ENCODE results near the gene SYT11.

Gene SYT11

DNA sequence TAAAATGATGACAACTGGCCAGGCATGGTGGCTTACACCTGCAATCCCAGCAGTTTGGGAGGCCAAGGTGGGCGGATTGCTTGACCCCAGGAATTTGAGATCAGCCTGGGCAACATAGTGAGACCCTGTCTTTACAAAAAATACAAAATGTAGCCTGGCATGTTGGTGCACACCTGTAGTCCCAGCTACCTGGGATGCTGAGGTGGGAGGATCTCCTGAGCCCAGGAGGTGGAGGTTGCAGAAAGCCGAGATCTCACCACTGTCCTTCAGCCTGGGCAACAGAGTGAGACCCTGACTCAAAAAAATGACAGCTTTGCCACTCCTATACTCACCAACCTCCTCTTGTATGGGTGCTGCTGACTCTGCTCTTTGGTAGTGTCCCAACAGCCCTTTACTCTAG lies 18.6 kb downstream of the SYT11 start:
- no peak for DNase-seq (ENCODE audit: low read depth)
- TF ChIP-seq, protein P1, sequence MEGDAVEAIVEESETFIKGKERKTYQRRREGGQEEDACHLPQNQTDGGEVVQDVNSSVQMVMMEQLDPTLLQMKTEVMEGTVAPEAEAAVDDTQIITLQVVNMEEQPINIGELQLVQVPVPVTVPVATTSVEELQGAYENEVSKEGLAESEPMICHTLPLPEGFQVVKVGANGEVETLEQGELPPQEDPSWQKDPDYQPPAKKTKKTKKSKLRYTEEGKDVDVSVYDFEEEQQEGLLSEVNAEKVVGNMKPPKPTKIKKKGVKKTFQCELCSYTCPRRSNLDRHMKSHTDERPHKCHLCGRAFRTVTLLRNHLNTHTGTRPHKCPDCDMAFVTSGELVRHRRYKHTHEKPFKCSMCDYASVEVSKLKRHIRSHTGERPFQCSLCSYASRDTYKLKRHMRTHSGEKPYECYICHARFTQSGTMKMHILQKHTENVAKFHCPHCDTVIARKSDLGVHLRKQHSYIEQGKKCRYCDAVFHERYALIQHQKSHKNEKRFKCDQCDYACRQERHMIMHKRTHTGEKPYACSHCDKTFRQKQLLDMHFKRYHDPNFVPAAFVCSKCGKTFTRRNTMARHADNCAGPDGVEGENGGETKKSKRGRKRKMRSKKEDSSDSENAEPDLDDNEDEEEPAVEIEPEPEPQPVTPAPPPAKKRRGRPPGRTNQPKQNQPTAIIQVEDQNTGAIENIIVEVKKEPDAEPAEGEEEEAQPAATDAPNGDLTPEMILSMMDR (conservative IDR thresholded peaks at IDR 0.05; ENCODE audit: control insufficient read depth, insufficient read depth, low read depth, low read length): no peak
- H3K4me3 ChIP-seq (ENCODE audit: control insufficient read depth, low read depth, low read length): no peak overlapping the region

DNA sequence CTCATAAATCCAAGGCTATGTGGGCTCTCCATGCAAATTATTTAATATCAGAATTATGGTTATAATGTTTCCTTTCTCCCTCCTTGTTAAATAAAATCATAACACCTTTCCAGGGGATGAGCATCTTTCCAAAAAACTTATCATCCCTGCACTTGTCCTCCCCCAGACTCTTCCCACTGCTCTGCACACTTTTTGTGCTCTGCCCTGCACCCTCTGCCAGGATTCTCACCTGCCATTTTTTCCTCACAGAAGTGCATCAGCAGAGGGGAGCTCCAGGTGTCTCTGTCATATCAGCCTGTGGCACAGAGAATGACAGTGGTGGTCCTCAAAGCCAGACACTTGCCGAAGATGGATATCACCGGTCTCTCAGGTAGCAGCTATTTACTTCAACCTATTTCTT lies 20.9 kb downstream of the SYT11 start:
- H3K4me3 ChIP-seq (ENCODE audit: control insufficient read depth, low read depth, low read length): no peak overlapping the region
- TF ChIP-seq, protein P1 (conservative IDR thresholded peaks at IDR 0.05; ENCODE audit: control insufficient read depth, insufficient read depth, low read depth, low read length): no peak
- DNase-seq (ENCODE audit: low read depth): no peak

DNA sequence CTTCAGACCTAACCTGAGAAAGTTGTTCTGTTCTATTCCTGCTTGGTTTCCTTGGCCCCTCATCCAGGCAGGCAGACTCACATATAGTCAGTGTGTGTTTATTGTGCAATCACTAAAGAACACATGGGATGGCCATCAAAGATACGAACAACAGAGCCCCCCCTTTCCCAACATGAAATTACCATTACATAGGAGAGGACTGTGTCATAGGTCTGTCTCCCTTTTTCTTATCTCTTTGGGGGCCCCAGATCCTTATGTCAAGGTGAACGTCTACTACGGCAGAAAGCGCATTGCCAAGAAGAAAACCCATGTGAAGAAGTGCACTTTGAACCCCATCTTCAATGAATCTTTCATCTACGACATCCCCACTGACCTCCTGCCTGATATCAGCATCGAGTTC lies 21.6 kb downstream of the SYT11 start:
- DNase-seq (ENCODE audit: low read depth): no peak
- no peak overlapping the region for H3K4me3 ChIP-seq (ENCODE audit: control insufficient read depth, low read depth, low read length)
- TF ChIP-seq, protein P1 (conservative IDR thresholded peaks at IDR 0.05; ENCODE audit: control insufficient read depth, insufficient read depth, low read depth, low read length): no peak

DNA sequence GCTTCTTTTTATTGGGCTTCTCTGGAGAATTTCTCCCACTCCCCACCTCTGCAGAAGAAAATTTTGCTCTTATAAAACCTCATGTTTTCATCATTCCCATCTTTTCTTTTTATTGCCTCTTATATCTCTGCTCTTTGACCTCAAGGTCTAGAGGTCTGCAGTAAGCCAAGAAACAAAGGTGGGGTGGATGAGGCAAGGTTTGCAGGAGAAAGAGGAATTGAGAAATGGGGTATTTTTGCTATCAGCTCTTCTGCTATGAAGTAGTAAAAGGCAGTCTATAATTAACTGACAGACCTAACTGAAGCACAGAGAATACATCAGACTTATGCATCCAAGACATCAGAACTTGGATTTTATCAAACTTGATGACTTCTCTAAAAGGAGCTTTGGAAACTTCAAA lies 22.9 kb downstream of the SYT11 start:
- no peak overlapping the region for H3K4me3 ChIP-seq (ENCODE audit: control insufficient read depth, low read depth, low read length)
- DNase-seq (ENCODE audit: low read depth): no peak
- TF ChIP-seq, protein P1 (conservative IDR thresholded peaks at IDR 0.05; ENCODE audit: control insufficient read depth, insufficient read depth, low read depth, low read length): no peak

DNA sequence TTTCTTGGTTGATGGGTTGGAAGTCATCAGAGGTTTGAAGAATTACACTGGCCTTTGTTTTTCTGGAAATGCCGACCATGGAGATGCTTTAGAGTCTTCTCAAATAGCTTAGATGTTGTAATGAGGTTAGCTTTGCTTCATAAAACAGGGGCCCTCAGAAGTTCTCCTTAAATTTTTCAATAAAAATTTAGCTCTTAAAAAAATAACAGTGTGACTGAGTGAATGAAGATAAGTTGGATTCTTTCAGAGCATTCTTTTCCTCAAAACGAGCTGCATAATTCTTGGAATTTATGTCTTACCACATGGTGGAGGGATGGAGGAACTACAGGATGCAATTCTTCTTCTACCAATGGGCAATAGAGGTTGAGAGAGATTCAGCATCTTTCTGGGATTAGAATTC lies 23.4 kb downstream of the SYT11 start:
- no peak overlapping the region for H3K4me3 ChIP-seq (ENCODE audit: control insufficient read depth, low read depth, low read length)
- TF ChIP-seq, protein P1 (conservative IDR thresholded peaks at IDR 0.05; ENCODE audit: control insufficient read depth, insufficient read depth, low read depth, low read length): no peak
- no peak for DNase-seq (ENCODE audit: low read depth)

DNA sequence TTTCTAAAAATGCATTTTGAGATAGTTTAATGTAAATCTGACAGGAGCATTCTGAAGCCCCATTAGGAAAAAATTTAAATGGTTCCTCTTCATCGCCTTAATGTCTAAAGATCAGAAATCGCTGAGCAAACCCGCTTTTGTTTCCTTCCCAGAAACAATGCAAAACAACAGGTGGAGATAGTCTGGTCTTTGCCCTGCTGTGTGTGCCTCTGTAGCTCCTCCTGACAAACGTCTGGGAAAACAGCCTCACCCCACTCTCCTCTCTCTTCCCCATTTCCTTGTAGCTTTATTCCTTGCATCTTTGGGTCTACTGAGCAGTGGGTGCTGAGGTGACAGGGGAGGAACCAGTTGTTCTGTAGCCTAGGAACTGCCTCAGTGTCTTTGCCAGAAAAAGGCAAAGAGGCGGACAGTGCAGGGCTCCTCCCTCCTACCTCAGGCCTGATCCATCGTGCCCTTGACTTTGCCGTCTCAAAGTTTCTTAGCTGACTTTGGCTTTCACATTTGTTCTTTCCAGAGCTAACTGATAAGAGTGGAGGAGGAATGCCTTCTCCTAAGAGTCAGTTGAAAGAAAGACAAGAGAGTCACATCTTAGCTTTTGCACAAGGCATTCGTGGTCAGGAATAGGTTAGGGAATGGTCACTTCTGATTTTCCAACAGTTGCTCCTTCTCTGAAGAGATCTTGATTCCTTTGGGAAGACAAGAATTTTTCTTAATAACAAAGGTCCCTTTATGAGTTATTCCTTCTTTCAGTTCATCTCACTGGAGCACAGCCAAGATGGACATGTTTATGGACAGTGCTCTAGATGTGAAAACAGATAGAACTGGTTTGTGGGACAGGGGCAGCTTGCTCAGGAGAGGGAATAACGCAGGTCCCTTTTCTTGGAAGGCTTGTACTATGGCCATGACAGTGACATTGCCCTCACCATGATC lies 24.9 kb downstream of the SYT11 start:
- TF ChIP-seq, protein P1 (conservative IDR thresholded peaks at IDR 0.05; ENCODE audit: control insufficient read depth, insufficient read depth, low read depth, low read length): no peak
- H3K4me3 ChIP-seq (ENCODE audit: control insufficient read depth, low read depth, low read length): no peak overlapping the region
- DNase-seq (ENCODE audit: low read depth): no peak

Data from fibroblast of mammary gland (primary cell).